Femur (tissue), 1 donor: ENCODE results near the gene AACS.

Experiments
- DNase-seq: peaks from one replicate; pipeline ENCODE4 v3.0.0-alpha.2; 2017

The AACS gene

DNA sequence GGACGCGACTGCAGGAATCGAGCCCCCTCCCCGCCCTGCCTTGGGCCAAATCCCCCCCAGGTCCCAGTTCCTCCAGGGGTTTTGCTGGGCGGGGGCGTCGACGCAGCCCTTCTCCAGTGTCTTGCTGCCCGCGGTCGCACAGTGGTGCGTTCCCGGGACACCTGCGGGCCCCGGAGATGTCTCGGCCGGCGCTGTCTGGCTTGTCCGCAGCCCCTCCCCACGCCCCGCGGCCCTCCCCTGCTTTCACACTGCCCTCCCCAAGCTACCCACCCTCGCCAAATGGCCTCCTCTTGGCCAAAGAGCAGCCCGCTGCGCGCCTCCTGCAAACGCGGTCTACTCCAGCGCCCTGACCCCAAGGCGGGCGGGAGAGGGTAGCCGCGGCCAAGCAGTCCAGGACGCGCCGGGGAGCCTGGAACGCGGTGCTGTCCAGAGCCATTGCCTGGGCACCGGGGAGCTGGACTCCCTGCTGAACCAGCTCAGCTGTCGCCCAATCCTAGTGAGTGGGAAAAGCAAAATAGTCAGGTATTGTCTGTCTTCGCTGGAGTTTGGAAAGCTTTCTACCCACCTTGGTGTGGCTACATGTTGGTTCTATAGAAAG lies 122.0 kb downstream of the AACS start:
- DNase-seq, result no peak

DNA sequence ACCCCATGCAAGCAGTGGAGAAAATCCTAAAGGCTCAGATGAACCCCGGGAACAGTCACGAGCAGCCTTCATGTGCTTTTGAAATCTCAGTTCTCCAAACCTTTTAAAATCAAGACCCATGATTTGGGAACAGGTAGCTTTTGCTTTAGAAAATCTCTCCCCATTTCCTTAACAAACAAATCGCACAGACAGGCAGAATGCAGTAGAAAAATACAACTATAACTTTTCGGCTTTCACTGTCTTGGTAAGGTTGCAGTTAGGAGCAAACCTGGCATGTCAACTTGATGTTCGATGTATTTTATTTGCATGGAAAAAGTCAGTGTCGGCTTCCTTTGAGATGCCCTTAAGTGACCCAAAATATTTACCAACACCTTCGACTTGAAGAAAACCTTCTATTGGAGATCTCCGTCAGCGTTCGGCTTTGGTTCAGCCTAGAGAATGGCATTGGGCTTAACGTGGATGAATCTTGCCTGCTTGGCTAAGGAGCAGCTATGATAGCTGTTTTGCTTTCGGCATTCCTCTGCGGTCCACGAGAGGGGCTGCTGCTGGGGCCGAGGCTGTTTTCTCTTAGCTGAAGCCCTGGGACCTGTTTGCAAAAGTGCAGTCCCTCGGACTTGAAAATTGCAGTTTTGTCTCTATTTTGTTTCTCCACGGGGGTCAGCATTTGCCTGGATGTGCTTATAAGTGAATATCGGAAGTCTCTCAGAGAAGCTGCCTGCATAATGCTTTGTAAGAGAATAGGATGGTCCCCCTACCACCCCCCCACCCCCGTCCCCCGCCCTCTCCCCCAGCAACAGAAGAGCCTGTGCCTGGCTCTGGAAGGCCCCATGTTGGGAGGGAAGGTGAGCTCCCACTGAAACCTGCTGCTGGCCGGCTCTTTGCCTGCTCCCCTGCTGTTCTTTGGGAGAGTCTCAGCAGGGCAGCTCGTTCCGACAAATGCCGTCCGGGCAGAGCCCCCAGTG lies 122.8 kb downstream of the AACS start:
- no peak for DNase-seq

DNA sequence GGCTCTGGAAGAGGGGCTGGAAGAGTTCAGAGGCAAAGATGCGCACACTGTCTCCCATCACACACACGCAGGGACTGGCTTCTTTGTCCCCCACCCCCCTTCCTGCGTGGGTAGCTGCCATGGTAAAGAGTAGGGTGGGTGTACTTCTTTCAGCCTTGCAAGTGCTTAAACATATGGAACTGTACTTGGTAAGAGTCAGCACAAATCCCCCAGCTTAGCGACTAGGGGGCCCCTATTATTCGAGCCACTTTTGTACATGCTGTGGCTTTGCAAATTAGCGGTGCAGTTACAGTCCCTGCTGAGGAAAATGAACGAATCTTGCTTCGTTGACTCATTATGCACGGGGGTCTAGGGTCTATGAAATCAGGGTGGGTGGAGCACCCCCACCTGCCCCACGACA lies 123.8 kb downstream of the AACS start:
- no peak for DNase-seq

DNA sequence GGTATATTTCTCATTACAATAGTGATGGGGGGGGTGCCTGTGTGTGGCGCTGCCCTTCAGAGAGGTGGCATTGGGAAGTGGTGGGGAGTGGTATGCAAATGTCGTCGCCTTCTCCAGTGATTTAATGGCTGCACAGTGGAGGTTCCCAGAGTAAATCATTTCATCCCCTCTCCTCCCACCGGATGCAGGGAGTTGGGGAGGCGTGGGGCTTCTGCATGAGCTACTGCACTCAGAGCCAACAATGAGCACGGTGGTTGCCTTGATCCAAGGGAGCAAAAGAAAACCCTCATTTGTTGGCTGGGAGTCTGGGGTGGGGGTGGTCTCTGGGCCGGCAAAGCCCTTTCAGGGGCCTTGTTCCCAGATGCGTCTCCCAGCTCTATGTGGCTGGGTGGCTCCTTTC lies 124.3 kb downstream of the AACS start:
- no peak for DNase-seq

DNA sequence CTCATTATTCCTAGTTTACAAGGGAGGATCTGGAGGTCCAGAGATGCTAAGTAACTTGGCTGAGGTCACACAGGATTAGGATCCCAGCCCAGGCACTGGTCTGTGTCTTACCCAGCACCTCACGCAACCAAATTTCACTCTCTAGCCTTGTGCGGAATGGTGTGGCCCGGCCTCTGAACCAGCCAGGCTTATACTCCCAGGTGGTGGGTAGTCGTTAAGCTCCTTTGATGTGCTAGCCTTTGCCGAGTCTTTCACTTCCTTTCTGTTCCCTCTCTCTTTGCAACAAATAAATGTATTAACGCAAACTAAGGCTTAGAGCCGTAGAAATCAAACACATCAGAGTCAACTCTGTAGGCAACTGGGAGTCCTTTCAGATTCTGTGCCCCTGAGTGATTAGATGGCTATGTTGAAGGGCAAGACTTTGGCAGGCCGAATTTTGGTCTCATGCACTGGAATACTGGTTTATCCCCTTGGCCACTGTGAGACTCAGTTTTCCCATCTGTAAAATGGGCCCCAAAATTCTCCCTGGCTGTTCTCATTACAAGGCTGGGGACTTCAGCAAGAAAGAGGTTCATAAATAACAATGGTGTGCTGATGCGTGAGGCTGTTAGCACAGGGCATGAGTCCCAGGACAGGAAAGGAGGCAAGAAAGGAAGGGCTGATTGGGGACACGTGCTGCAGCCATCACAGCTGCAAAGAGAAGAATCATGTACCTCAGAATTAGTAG lies 126.3 kb downstream of the AACS start:
- DNase-seq, result no peak

DNA sequence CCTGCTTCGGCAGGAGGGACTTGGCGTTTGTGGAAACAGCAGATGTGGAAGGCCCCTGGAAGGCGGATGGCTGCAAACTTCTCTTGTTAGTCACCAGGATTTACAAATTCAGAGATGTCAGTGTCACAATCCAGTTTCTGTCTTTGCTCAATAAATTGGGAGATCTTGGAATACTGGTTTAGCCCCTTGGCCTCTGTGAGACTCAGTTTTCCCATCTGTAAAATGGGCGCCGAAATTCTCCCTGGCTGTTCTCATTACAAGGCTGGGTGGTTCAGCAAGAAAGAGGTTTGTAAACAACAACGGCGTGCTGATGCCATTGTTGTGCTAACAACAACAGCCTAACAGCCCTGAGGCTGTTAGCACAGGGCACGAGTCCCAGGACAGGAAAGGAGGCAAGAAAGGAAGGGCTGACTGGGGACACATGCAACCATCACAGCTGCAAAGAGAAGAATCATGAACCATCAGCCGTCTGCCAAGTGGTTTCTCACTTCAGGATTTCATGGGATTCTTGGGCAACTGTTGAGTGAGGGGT lies 127.5 kb downstream of the AACS start:
- no peak for DNase-seq
